PC-3 (cell line): Measurements from ENCODE around the gene IVNS1ABP. TPM values are rescaled to one million over a fixed set of nuclear protein-coding genes. Genes with fewer than 3 reads are reported as not detected.

Experiments used
- ATAC-seq: fragments of 200-7000 bp; cut with Tn5 transposase; 2 replicates; pipeline ENCODE4 v1.9.1; 2020; ENCODE audit warnings: mild to moderate bottlenecking, moderate library complexity
- BruUV-seq: library from RNA; stranded (reverse); fragments of 400-500 nt; replicated peaks from 2 replicates; lab custom pipeline; 2021; lab: Mats Ljungman, UMichigan
- CTCF ChIA-PET: fragments of 300-600 bp; sonication (Branson Sonifier 250); formaldehyde crosslinking; loops from one replicate; lab custom pipeline; 2022; ENCODE audit warnings: antibody characterized with exemption; lab: Charles Lee
- POLR2A ChIA-PET: fragments of 300-600 bp; sonication (Branson Sonifier 250); formaldehyde crosslinking; loops from one replicate; lab custom pipeline; 2022; ENCODE audit warnings: antibody characterized with exemption; ENCODE audit not compliant: unreplicated experiment; lab: Charles Lee
- DNase-seq: peaks from one replicate; pipeline ENCODE4 v3.0.0-alpha.2; 2015
- H2AFZ ChIP-seq: fragments of 300-600 bp; sonication (generic); 2 replicates; pipeline ENCODE4 v1.6.0; 2016; ENCODE audit warnings: antibody characterized with exemption, low read length
- H3F3A ChIP-seq: fragments of 300-600 bp; sonication (generic); one replicate; pipeline ENCODE4 v1.6.0; 2017; ENCODE audit warnings: antibody characterized with exemption, low read length, control low read depth, mild to moderate bottlenecking; ENCODE audit not compliant: unreplicated experiment
- H3K27ac ChIP-seq: fragments of 300-600 bp; sonication (generic); 2 replicates; pipeline ENCODE4 v1.5.1; 2016; ENCODE audit warnings: mild to moderate bottlenecking, low read length
- H3K27me3 ChIP-seq: fragments of 300-600 bp; sonication (generic); 2 replicates; pipeline ENCODE4 v1.6.1; 2016; ENCODE audit warnings: low read length, mixed read lengths
- H3K36me3 ChIP-seq: fragments of 300-600 bp; sonication (generic); 2 replicates; pipeline ENCODE4 v1.6.1; 2016; ENCODE audit warnings: low read depth, mixed run types, low read length, mixed read lengths
- H3K4me1 ChIP-seq: fragments of 300-600 bp; sonication (generic); 2 replicates; pipeline ENCODE4 v1.5.1; 2016; ENCODE audit warnings: low read length; ENCODE audit not compliant: insufficient read depth
- H3K4me2 ChIP-seq: fragments of 300-600 bp; sonication (generic); 2 replicates; pipeline ENCODE4 v1.6.0; 2016; ENCODE audit warnings: low read length
- H3K4me3 ChIP-seq: fragments of 300-600 bp; sonication (generic); 2 replicates; pipeline ENCODE4 v1.5.1; 2016; ENCODE audit warnings: mild to moderate bottlenecking, low read length, mixed read lengths
- H3K79me2 ChIP-seq: fragments of 300-600 bp; sonication (generic); 2 replicates; pipeline ENCODE4 v1.6.1; 2017; ENCODE audit warnings: low read length, mixed read lengths
- H3K9ac ChIP-seq: fragments of 300-600 bp; sonication (generic); 2 replicates; pipeline ENCODE4 v1.6.0; 2016; ENCODE audit warnings: mild to moderate bottlenecking, low read length
- H3K9me2 ChIP-seq: fragments of 300-600 bp; sonication (generic); replicated peaks from 2 replicates; pipeline ENCODE4 v1.6.1; 2016; ENCODE audit warnings: mixed run types, low read length, mixed read lengths
- H3K9me3 ChIP-seq: fragments of 300-600 bp; sonication (generic); 2 replicates; pipeline ENCODE4 v1.6.1; 2016; ENCODE audit warnings: low read length, mixed read lengths
- H4K20me1 ChIP-seq: fragments of 300-600 bp; sonication (generic); 2 replicates; pipeline ENCODE4 v1.6.1; 2016; ENCODE audit warnings: low read length, mixed read lengths
- EZH2 ChIP-seq: fragments of 300-600 bp; sonication (generic); IDR thresholded peaks from one replicate; pipeline ENCODE4 v1.6.1; 2017; ENCODE audit warnings: antibody characterized with exemption, mild to moderate bottlenecking, low read length; ENCODE audit not compliant: unreplicated experiment
- EZH2phosphoT487 ChIP-seq: fragments of 300-600 bp; sonication (generic); IDR thresholded peaks from 2 replicates; pipeline ENCODE4 v1.6.1; 2018; ENCODE audit warnings: mild to moderate bottlenecking, antibody characterized with exemption, low read length, borderline replicate concordance
- intact Hi-C: fragments of 100-400 bp; cut with micrococcal nuclease; formaldehyde crosslinking; loops from 2 replicates; pipeline ENCODE4 v1.9.0; 2023
- total RNA-seq: library from RNA; depleted of rRNA; stranded (reverse); fragments of >200 nt; gene quantifications from 2 replicates; pipeline ENCODE4 v1.2.3, GENCODE V29; 2014
- TF ChIP-seq, protein P1 (sequence below): fragments of 300-600 bp; sonication (generic); conservative IDR thresholded peaks from 2 replicates; pipeline ENCODE4 v1.5.1; 2017; ENCODE audit warnings: antibody characterized with exemption, low read depth, mild to moderate bottlenecking, low read length

IVNS1ABP gene
- total RNA-seq, 1 experiment from 2014 or later: 30.7 TPM

DNA sequence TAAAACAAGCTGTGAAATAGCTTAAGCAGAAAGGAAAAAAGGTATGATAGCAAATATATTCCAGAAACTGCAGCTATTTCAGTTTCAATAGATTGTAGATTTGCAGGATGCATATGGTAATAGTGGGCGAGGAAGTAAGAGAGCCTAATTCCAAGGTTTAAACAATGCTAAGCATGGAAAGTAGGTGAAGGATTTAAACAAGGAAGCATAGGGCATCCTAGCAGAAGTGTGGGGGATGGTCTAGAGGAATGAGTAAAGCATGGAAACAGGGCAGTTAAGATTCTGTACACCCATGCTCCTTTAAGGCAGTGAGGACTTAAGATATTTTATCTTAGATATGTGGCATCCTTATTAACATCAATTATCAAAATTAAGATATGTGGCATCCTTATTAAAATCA is 2.6 kb downstream of the IVNS1ABP start:
- Histone ChIP-seq H3K4me1 (peaks cover 33% of the 10 kb centered on the region), H3K27ac (no peak overlapping the region), H3K4me3 (peak overlapping the region; percentile 98), H3K36me3 (no peaks in the 10 kb centered on the region; the same call in 1 of the 2 replicates), H3K9ac (no peak overlapping the region), H3K4me2 (peak overlapping the region; percentile 95), H2AFZ (no peak overlapping the region), H3K9me2 (no peaks in the 10 kb centered on the region), H3K27me3 (no peaks in the 10 kb centered on the region), H3K9me3 (no peaks in the 10 kb centered on the region), H3F3A (no peaks in the 10 kb centered on the region), H4K20me1 (peaks cover 50% of the 10 kb centered on the region), H3K79me2 (peaks cover 64% of the 10 kb centered on the region)
- intact Hi-C loops: loop anchor here (5.0 to 10.0 kb wide), 3 partner anchors 72 to 283 kb away; no protein-coding TSS in a partner anchor
- TF ChIP-seq EZH2: no peak
- TF ChIP-seq EZH2phosphoT487: no peak
- TF ChIP-seq, protein P1, sequence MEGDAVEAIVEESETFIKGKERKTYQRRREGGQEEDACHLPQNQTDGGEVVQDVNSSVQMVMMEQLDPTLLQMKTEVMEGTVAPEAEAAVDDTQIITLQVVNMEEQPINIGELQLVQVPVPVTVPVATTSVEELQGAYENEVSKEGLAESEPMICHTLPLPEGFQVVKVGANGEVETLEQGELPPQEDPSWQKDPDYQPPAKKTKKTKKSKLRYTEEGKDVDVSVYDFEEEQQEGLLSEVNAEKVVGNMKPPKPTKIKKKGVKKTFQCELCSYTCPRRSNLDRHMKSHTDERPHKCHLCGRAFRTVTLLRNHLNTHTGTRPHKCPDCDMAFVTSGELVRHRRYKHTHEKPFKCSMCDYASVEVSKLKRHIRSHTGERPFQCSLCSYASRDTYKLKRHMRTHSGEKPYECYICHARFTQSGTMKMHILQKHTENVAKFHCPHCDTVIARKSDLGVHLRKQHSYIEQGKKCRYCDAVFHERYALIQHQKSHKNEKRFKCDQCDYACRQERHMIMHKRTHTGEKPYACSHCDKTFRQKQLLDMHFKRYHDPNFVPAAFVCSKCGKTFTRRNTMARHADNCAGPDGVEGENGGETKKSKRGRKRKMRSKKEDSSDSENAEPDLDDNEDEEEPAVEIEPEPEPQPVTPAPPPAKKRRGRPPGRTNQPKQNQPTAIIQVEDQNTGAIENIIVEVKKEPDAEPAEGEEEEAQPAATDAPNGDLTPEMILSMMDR: no peak
- CTCF ChIA-PET: no interaction called here
- ATAC-seq (no peak), DNase-seq (peak; percentile 4)
- POLR2A ChIA-PET: no interaction called here
- BruUV-seq: no TSS peak

GRCh38 chr1:185312361-185313138 is 4.5 kb downstream of the IVNS1ABP start:
- intact Hi-C loops: loop anchor here (5.0 to 10.0 kb wide), 3 partner anchors 70 to 285 kb away; no protein-coding TSS in a partner anchor
- CTCF ChIA-PET: no interaction called here
- no peak overlapping the region for H3K4me3 ChIP-seq

More at GRCh38 chr1:185312361-185313138, 4.5 kb downstream of the IVNS1ABP start:
- peak overlapping the region; percentile 95; the same call in 1 of the 2 replicates for H3K4me2 ChIP-seq
- H3K9ac ChIP-seq: no peak overlapping the region
- peaks cover 15% of the 10 kb centered on the region; the same call in 1 of the 2 replicates for H3K36me3 ChIP-seq
- BruUV-seq: no TSS peak
- no peak overlapping the region for H3K27ac ChIP-seq
- no peak overlapping the region for H2AFZ ChIP-seq
- no peak for ATAC-seq
- no peaks in the 10 kb centered on the region for H3K9me2 ChIP-seq
- H4K20me1 ChIP-seq: peaks cover 50% of the 10 kb centered on the region
- TF ChIP-seq, protein P1: no peak
- TF ChIP-seq EZH2phosphoT487 (no peak), EZH2 (no peak)
- peaks cover 64% of the 10 kb centered on the region for H3K79me2 ChIP-seq
- POLR2A ChIA-PET: interaction anchor here (0.6 kb wide), 1 partner anchor 258 kb away, joined by 4 read pairs; no protein-coding TSS in a partner anchor
- no peaks in the 10 kb centered on the region for H3K9me3 ChIP-seq
- no peaks in the 10 kb centered on the region for H3F3A ChIP-seq
- no peak for DNase-seq
- peaks cover 29% of the 10 kb centered on the region for H3K4me1 ChIP-seq
- no peaks in the 10 kb centered on the region for H3K27me3 ChIP-seq
